Parathyroid adenoma (tissue), 2 donors: ENCODE results near the gene GFER.

ENCODE experiments used
- H2AFZ ChIP-seq: fragments of 300-600 bp; sonication (generic); one replicate; pipeline ENCODE4 v1.7.0; 2017; ENCODE audit warnings: antibody characterized with exemption, mild to moderate bottlenecking
- H3K27ac ChIP-seq: fragments of 300-600 bp; sonication (generic); one replicate; pipeline ENCODE4 v1.7.0; 2017
- H3K27me3 ChIP-seq: fragments of 300-600 bp; sonication (generic); one replicate; pipeline ENCODE4 v1.7.0; 2017; ENCODE audit warnings: low read length; ENCODE audit not compliant: control insufficient read depth, insufficient read depth
- H3K36me3 ChIP-seq: fragments of 300-600 bp; sonication (generic); one replicate; pipeline ENCODE4 v1.7.0; 2017; ENCODE audit warnings: low read length; ENCODE audit not compliant: control insufficient read depth, insufficient read depth
- H3K4me1 ChIP-seq: fragments of 300-600 bp; sonication (generic); one replicate; pipeline ENCODE4 v1.7.0; 2017; ENCODE audit warnings: control low read depth
- H3K4me2 ChIP-seq: fragments of 300-600 bp; sonication (generic); one replicate; pipeline ENCODE4 v1.7.0; 2017; ENCODE audit warnings: low read length
- H3K4me3 ChIP-seq: fragments of 300-600 bp; sonication (generic); one replicate; pipeline ENCODE4 v1.7.0; 2017; ENCODE audit warnings: low read depth, low read length
- H3K79me2 ChIP-seq: fragments of 300-600 bp; sonication (generic); one replicate; pipeline ENCODE4 v1.7.0; 2017; ENCODE audit warnings: control low read depth
- H3K9ac ChIP-seq: fragments of 300-600 bp; sonication (generic); one replicate; pipeline ENCODE4 v1.7.0; 2017; ENCODE audit warnings: mild to moderate bottlenecking
- H3K9me3 ChIP-seq: fragments of 300-600 bp; sonication (generic); one replicate; pipeline ENCODE4 v1.7.0; 2017; ENCODE audit warnings: low read length; ENCODE audit not compliant: control insufficient read depth
- TF ChIP-seq, protein P1 (sequence below): fragments of 300-600 bp; sonication (generic); IDR thresholded peaks from one replicate; pipeline ENCODE4 v1.7.0; 2017; ENCODE audit warnings: antibody characterized with exemption, mild to moderate bottlenecking
- donor health status: primary hyperparathyroidism.

GFER gene

DNA sequence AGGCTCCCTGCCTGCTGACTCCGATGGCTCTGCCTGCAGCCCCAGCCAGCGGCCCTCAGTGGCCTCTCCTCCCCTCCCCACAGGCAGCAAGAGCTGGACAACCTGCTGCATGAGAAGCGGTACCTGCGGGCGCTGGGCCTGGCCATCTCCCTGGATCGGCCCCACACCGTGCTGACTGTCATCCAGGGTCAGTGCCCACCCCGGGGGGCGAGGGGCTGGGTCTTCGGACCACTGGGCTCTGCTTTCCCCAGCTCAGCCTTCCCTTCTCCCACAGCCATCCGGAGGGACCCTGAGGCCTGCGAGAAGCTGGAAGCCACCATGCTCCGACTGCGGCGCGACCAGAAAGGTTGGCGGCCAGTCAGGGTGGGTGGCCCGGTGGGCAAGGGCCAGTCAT, 6.1 kb upstream of the GFER start:
- no peaks in the 10 kb centered on the region for H3K9me3 ChIP-seq
- H3K27me3 ChIP-seq, result no peaks in the 10 kb centered on the region
- no peak overlapping the region for H3K4me2 ChIP-seq
- H3K27ac ChIP-seq, result no peak overlapping the region
- H3K79me2 ChIP-seq, result no peaks in the 10 kb centered on the region
- no peaks in the 10 kb centered on the region for H3K36me3 ChIP-seq
- TF ChIP-seq, protein P1, sequence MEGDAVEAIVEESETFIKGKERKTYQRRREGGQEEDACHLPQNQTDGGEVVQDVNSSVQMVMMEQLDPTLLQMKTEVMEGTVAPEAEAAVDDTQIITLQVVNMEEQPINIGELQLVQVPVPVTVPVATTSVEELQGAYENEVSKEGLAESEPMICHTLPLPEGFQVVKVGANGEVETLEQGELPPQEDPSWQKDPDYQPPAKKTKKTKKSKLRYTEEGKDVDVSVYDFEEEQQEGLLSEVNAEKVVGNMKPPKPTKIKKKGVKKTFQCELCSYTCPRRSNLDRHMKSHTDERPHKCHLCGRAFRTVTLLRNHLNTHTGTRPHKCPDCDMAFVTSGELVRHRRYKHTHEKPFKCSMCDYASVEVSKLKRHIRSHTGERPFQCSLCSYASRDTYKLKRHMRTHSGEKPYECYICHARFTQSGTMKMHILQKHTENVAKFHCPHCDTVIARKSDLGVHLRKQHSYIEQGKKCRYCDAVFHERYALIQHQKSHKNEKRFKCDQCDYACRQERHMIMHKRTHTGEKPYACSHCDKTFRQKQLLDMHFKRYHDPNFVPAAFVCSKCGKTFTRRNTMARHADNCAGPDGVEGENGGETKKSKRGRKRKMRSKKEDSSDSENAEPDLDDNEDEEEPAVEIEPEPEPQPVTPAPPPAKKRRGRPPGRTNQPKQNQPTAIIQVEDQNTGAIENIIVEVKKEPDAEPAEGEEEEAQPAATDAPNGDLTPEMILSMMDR, result no peak
- no peak overlapping the region for H2AFZ ChIP-seq
- no peaks in the 10 kb centered on the region for H3K4me1 ChIP-seq
- no peak overlapping the region for H3K9ac ChIP-seq
- H3K4me3 ChIP-seq, result no peak overlapping the region

DNA sequence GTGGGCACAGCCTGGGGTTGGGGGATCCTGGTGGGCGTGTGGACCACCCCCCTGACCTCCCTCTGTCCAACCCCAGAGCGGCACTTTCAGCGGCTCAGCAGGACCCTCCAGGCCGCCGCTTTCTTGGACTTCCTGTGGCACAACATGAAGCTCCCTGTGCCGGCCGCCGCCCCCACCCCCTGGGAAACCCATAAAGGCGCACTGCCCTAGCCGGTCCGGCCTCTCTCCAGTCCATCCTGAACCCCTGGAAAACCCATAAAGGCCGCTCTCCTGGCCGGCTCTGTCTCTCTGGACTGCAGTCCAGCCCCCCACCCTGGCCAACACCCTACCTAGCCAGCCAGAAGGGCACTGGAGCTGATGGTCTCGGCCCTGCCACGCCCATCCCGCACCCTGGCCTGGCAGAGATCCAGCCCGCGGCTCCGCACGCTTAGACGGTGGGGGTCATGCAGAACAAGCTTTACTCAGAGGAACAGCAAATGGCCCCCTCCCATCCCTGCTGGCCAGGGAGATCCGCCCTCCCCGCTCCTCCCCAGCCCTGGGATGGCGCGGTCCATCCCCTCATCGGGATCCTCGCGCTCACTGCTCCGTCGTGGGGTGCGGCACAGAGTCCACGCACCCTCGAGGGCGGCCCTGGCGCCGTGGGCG, 5.4 kb upstream of the GFER start:
- peak overlapping the region; percentile 87 for H3K4me2 ChIP-seq
- no peak overlapping the region for H3K27ac ChIP-seq
- no peaks in the 10 kb centered on the region for H3K27me3 ChIP-seq
- no peaks in the 10 kb centered on the region for H3K79me2 ChIP-seq
- H3K9me3 ChIP-seq, result no peaks in the 10 kb centered on the region
- H3K36me3 ChIP-seq, result no peaks in the 10 kb centered on the region
- peak overlapping the region; percentile 70 for H2AFZ ChIP-seq
- peak overlapping the region; percentile 60 for H3K4me3 ChIP-seq
- TF ChIP-seq, protein P1, result no peak
- H3K4me1 ChIP-seq, result no peaks in the 10 kb centered on the region
- no peak overlapping the region for H3K9ac ChIP-seq

DNA sequence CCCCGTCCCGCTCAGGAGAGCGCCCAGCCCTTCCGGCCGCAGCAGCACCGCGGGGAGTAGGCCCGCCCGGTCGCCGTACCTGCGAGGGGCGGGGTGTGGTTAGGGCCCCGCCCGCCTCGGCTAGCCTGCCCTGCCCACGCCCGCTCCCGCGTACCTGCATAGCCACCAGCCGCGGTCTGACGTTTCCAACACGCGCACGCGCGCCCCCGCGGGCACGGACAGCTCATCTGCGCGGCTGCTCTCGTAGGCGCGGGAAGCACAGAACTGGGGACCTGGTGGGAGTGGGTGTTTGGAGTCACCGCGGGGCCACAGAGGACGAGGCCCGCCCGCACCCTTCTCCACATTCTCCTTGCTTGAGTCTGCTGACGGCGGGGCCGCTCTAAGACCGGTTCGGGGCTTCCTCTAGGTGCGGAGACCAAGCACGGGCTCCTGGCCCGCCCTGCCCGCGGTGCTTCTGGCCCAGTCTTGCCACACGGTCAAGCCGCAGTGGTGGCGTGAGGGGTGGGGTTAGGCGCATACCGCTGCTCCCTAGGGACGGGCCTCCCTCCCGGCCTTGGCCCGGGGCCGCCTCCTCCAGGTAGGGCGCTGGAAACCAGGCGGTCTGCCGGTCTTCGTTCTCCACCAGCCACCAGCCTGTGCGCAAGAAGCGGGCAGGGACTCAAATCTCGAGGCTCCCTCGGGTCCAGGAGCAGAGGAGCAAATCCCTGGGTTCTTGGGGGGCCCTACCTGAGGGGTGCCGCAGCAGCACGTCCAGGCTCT, 4.5 kb upstream of the GFER start:
- Histone ChIP-seq H3K4me1 (no peaks in the 10 kb centered on the region), H3K79me2 (no peaks in the 10 kb centered on the region), H3K9ac (no peak overlapping the region), H3K27ac (no peak overlapping the region), H3K36me3 (no peaks in the 10 kb centered on the region), H3K9me3 (no peaks in the 10 kb centered on the region), H3K4me2 (peak overlapping the region; percentile 87), H2AFZ (peak overlapping the region; percentile 70), H3K27me3 (no peaks in the 10 kb centered on the region), H3K4me3 (peak overlapping the region; percentile 60)
- TF ChIP-seq, protein P1, result no peak

DNA sequence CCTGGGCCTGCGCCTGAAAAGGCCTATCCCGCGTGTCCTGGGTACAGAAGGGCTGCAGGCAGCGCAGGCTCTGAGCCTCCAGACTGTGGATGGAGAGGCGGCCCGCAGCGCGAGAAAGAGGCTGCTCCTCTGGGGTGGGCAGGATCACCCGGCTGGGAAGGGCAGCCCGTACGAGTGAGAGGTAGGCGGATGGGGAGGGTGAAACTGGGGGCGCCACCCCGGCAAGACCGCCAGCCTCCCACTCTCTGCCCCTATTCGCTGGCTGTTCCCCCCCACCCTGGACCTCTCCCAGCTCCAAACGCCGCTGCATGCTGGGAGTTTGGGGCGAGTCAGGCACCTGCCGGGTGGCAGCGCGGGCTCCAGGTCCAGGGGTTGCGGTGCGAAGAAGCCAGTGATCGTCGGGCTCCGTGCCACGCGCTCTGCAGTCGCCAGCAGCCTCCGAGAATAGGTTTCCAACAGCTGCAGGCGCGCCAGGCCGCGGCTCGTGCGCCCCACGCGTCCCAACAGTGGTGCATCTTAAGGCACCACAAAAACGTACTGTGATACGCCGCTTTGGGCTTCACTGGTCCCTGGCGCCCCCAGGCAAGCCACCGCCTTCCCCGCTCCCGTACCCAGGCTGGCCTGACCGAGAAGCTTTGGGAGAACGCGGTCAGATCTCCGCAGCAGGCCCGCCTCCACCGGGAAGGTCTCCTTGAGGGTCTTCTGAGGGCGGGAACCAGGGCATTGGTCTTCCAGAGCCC, 3.8 kb upstream of the GFER start:
- Histone ChIP-seq H3K27ac (no peak overlapping the region), H3K4me1 (peaks cover 4% of the 10 kb centered on the region), H2AFZ (peak overlapping the region; percentile 70), H3K4me3 (peak overlapping the region; percentile 60), H3K79me2 (no peaks in the 10 kb centered on the region), H3K27me3 (no peaks in the 10 kb centered on the region), H3K9me3 (no peaks in the 10 kb centered on the region), H3K4me2 (peak overlapping the region; percentile 87), H3K9ac (no peak overlapping the region), H3K36me3 (no peaks in the 10 kb centered on the region)
- TF ChIP-seq, protein P1, result no peak
